Measurements from ENCODE around the gene SIRT1.

Gene SIRT1

DNA sequence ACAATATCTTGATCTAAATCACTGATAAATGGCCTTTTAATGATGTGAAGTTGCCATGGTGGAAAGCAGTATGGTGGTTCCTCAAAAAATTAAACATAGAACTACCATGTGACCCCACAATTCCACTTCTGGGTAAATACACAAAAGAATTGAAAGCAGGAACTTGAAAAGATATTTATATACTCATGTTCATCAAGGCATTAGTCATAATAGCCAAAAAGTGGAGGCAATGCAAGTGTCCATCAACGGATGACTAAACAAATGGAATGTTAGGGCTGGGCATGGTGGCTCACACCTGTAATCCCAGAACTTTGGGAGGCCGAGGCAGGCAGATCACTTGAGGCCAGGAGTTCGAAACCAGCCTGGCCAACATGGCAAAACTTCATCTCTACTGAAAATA is 44.5 kb upstream of the SIRT1 start:
- Histone ChIP-seq H3K9me3 (no peaks in the 10 kb centered on the region), H3K4me1 (no peaks in the 10 kb centered on the region), H3K27ac (no peak overlapping the region), H3K36me3 (no peaks in the 10 kb centered on the region), H3K27me3 (no peaks in the 10 kb centered on the region), H3K4me3 (no peak overlapping the region)
- intact Hi-C loops (cut with DNase I; ENCODE audit: low total_unique reads), result no loop called here
- DNase-seq, result no peak
- TF ChIP-seq, protein P1, sequence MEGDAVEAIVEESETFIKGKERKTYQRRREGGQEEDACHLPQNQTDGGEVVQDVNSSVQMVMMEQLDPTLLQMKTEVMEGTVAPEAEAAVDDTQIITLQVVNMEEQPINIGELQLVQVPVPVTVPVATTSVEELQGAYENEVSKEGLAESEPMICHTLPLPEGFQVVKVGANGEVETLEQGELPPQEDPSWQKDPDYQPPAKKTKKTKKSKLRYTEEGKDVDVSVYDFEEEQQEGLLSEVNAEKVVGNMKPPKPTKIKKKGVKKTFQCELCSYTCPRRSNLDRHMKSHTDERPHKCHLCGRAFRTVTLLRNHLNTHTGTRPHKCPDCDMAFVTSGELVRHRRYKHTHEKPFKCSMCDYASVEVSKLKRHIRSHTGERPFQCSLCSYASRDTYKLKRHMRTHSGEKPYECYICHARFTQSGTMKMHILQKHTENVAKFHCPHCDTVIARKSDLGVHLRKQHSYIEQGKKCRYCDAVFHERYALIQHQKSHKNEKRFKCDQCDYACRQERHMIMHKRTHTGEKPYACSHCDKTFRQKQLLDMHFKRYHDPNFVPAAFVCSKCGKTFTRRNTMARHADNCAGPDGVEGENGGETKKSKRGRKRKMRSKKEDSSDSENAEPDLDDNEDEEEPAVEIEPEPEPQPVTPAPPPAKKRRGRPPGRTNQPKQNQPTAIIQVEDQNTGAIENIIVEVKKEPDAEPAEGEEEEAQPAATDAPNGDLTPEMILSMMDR (IDR thresholded peaks at IDR 0.05), result no peak

DNA sequence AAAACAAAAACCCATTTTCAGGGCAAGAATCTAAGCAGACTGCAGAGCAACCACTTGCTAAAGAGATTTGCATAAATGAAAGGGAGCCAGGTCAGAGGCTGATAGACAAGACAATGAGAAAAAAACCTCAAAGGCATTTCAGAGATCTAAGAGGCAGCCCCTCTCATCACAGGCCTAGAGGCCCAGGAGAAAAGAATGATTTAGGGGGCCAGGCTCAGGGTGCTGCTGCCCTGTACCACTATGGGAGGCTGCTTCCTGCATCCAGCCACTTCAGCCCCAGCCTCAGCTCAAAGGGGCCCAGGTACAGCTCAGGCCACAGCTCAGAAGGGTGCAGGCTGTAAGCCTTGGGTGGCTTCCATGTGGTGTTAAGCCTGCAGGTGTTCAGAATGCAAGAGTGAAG is 42.7 kb upstream of the SIRT1 start:
- no peaks in the 10 kb centered on the region for H3K4me1 ChIP-seq
- no peaks in the 10 kb centered on the region for H3K36me3 ChIP-seq
- TF ChIP-seq, protein P1 (IDR thresholded peaks at IDR 0.05), result no peak
- no peak overlapping the region for H3K27ac ChIP-seq
- no peaks in the 10 kb centered on the region for H3K9me3 ChIP-seq
- no peak for DNase-seq
- H3K27me3 ChIP-seq, result no peaks in the 10 kb centered on the region
- H3K4me3 ChIP-seq, result no peak overlapping the region
- intact Hi-C loops (cut with DNase I; ENCODE audit: low total_unique reads), result no loop called here

DNA sequence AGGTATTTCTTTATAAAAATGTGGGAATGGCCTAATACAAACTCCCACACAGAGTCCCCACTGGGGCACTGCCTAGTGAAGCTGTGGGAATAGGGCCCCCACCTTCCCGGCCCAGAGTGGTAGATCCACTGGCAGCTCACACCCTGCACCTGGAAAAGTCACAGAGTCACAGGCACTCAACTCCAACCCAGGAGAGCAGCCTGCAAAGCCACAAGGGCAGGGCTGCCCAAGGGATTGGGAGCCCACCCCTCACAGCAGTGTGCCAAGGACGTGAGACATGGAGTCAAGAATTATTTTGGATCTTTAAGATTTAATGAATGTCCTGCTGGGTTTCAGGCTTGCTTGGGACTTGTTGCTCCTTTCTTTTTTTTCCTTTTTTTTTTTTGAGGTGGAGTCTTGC is 41.2 kb upstream of the SIRT1 start:
- no peaks in the 10 kb centered on the region for H3K9me3 ChIP-seq
- TF ChIP-seq, protein P1 (IDR thresholded peaks at IDR 0.05), result no peak

DNA sequence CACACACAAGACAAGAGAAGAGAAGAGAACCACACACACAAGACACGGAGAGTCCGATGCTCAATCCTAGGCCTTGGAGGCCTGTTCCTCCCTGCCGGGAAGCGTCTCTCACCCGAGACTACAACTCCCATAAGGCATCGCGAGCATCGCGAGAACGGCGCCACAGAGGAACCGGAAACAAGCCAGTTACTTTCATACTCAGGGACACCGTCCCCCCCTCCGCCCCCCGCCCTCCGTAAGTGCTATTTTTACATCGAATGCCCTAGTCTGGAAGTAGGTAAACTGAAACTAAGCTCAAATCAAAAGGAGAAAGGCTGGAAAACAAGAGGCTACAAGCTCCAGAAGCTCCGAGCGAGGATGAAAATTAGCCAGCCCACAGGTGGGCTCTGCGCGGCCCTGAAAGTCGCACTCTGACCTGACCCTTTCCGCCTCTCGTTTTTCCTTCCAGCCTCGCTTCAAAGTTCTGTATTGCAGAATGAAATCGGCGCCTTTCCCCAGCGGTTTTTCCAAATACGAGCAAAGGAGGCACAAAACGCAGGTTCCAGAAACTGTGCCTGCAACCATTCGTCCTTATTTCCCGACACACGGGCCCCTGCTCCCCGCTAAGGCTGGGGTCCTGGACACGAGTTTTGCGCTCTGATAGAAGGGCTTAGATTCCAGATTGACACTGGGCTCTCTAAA is 35.0 kb upstream of the SIRT1 start:
- Histone ChIP-seq H3K27ac (peak overlapping the region; percentile 90 to 93), H3K4me1 (peaks cover 0 to 9% (median 4%) of the 10 kb centered on the region in 4 donors), H3K36me3 (no peaks in the 10 kb centered on the region), H3K27me3 (no peaks in the 10 kb centered on the region), H3K4me3 (peak overlapping the region; percentile 69 to 77), H3K9me3 (no peaks in the 10 kb centered on the region)
- intact Hi-C loops (cut with DNase I; ENCODE audit: low total_unique reads), result no loop called here
- peak; percentile 95 to 96 for DNase-seq
- TF ChIP-seq, protein P1 (IDR thresholded peaks at IDR 0.05), result peak; percentile 3 to 22

More for the DNA sequence above, 41.2 kb upstream of the SIRT1 start:
- H3K4me3 ChIP-seq, result no peak overlapping the region
- H3K4me1 ChIP-seq, result no peaks in the 10 kb centered on the region
- DNase-seq, result no peak
- intact Hi-C loops (cut with DNase I; ENCODE audit: low total_unique reads), result no loop called here
- H3K27me3 ChIP-seq, result no peaks in the 10 kb centered on the region
- no peaks in the 10 kb centered on the region for H3K36me3 ChIP-seq
- H3K27ac ChIP-seq, result no peak overlapping the region

DNA sequence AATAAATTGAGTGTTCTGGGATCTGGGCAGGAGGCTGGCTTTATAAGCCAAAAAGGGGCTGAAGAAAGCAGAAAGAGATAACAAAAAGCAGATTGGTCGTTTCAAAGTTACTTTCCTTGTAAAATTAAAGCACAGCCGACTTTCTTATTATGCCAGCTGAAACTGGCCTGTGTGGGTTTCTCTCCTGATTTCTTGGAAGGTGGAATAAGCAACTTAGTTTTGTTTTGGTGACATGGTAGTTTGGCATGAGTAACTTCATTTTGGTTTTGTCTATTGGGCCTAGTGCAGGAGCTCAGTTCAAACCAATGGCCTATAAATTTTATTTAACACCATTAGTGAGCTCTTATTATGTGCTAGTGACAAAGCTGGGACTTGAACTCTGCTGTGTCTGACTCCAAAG is 33.3 kb upstream of the SIRT1 start:
- intact Hi-C loops (cut with DNase I; ENCODE audit: low total_unique reads), result no loop called here
- no peaks in the 10 kb centered on the region for H3K27me3 ChIP-seq
- H3K4me1 ChIP-seq, result peaks cover 0 to 9% (median 4%) of the 10 kb centered on the region in 4 donors
- DNase-seq, result no peak
- TF ChIP-seq, protein P1 (IDR thresholded peaks at IDR 0.05), result no peak
- H3K27ac ChIP-seq, result no peak overlapping the region
- no peaks in the 10 kb centered on the region for H3K36me3 ChIP-seq
- H3K4me3 ChIP-seq, result no peak overlapping the region
- no peaks in the 10 kb centered on the region for H3K9me3 ChIP-seq

All from tibial artery (tissue), 4 donors.